HK-2 (cell line): ENCODE data around the gene TRDN.
"Not testable (repeated sequence)": the region's sequence is repeated elsewhere in the genome, so short reads cannot be mapped to it uniquely, and the experiment has no call there.

Source experiments
- DNase-seq: peaks from one replicate; pipeline ENCODE4 v3.0.0-alpha.2; 2018; ENCODE audit not compliant: unreplicated experiment

Gene TRDN

DNA sequence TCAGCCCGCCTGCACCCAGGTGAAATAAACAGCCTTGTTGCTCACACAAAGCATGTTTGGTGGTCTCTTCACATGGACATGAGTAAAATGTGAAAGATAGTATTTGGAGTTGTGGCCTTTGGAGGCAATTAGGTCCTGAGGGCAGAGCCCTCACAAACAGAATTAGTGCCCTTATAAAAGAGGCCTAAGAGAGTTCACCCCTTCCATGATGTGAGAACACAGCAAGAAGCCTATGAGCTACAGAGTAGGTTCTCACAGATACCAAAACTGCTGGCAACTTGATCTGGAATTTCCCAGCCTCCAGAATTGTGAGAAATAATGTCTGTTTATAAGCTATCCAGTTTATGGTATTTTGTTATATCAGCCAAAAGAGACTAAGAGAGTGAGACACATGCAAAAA is 74.5 kb downstream of the TRDN start:
- no peak for DNase-seq

DNA sequence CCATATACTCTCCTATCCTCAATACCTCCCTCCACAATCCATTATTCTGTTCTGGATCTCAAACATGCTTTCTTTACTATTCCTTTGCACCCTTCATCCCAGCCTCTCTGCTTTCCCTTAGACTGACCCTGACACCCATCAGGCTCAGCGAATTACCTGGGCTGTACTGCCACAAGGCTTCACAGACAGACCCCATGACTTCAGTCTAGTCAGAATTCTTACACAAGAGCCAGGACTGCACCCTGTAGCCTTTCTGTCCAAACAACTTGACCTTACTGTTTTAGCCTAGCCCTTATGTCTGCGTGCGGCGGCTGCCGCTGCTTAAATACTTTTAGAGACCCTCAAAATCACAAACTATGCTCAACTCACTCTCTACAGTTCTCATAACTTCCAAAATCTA is 76.9 kb downstream of the TRDN start:
- DNase-seq: not testable (repeated sequence)

DNA sequence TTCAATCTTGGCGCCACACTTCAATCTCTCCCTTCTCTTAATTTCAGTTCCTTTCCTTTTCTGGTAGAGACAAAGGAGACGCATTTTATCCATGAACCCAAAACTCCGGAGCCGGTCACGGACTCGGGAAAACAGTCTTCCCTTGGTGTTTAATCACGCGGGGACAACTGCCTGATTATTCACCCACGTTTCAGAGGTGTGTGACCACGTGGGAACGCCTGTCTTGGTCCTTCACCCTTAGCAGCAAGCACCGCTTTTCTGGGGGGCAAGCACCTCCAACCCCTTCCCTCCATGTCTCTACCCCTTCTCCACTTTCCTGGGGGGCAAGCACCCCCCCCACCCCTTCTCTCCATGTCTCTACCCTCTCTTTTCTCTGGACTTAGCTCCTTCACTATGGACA is 79.3 kb downstream of the TRDN start:
- not testable (repeated sequence) for DNase-seq

DNA sequence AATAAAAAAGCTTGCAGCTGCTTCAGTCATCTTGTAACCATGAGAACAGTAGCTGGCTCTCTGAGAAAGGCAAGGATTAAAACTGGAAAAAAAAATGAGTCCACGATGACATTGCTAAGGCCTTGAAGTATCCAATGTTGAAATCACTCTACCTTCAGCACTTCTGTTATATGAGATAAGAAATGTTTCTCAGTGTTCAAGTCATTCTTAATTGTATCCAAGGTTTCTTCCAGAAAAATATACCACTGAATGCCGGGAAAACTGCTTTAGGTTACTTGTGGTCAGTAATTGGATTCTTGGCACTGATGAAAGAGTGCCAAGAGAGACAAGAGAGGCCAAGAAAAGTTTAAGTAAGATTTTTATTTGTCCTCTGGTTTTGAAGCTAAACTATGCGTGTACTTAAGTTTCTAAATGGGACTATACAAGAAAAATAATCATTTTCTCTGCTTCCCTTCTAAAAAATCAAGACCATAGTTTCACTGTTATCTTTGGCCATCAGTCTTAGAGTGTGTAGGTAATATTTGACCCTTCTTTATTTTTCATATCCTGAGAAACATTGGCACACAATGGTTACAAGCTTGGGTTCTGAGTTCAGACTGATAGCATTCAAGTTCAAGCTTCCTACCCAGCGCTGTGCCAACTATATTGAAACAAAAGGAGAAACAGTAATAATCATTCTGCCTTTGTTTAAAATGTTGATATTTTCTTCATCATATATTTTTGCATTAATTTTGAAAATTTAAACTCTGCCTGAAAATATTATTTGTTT is 84.6 kb downstream of the TRDN start:
- DNase-seq: no peak

DNA sequence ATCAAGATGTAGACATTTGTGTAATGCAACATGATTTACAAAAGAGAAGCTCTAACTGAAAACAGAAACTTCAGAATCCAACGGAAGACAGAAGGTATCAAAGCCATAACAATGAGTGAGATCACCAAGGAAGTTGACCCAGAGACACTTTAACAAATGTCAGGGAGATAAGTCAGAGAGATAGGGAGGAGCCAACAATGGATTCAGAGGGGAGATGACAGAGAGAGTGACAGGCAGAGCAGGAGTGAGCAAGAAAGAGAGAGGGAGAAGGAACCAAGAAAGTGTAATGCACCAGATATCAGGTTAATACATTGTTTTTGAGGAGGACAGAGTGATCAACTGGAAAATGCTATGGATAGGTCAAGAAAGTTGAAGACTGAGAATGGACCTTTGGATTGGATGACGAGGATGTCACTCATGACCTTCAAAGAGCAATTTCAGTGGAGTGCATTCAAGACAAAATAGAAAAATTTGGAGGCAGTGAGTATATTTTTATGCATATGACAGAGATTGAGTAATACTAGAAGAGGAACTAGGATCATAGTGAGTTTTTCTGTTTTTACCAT is 86.6 kb downstream of the TRDN start:
- DNase-seq: no peak

DNA sequence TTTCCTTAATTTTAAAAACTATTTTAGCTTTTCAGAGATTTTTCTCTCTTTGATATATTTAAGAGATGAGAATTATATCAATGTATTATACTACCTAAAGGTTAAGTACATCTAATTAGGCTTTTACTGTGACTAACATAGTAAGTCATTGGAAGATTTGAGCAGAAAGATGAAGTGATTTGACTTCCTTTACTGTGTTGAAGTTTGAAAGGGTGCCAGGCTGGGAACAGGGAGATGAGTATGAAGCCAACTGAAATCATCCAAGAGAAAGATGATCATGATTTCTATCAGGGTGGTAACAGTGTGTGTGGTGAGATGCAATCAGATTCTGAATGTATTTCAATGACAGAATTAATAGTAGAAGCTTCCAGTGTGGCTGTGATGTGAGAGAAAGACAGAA is 87.3 kb downstream of the TRDN start:
- no peak for DNase-seq

DNA sequence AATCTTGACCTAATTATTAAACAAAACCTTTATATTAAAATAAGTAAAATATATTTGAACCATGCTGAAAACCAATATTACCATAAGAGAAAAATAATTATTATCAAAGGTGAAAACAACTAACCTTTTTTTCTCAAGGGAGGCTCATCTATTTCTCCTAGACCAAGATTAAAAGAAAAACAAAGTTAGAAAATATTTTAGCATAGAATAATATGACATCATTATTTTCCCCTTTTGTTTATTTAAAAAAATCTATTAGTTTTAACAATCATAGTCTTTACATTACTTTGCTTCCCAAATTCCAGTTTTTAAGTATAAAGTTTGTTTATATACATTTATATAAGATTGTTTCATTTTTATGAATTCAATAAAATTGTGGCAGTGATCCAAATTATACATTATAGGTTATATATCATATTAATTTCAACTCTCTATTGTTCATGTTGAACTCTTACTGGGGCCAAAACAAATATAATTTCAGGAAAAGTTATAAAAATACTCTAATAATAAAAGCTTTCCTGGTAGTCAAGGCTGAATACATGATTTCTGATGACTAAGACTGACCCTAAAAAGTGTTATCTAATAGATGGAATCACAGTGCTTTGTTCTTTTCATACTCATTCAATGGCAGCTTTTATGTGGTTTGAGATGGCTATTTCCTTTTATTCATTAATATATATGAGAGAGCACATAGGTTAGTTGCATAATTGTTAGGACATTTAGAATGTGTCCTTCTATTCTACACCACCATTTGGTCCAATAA is 89.4 kb downstream of the TRDN start:
- no peak for DNase-seq

DNA sequence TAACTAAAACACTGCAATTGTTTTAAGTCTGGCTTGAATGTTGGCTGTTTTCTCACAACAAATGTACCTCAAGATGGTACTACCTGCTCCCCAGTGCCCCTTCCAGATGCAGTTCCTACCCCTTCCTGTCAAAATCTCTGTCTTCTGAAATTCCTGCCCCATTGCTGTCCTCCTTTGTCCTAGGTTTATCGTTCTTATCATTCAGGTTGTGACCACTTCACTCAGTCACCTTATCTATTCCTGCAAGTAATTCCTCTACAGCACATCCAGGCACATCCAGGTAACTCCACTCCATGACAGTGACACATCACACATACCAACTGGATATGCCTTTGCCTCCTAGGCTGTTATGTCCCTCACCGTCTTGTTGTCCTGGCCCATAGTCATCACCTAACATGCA is 90.2 kb downstream of the TRDN start:
- no peak for DNase-seq

DNA sequence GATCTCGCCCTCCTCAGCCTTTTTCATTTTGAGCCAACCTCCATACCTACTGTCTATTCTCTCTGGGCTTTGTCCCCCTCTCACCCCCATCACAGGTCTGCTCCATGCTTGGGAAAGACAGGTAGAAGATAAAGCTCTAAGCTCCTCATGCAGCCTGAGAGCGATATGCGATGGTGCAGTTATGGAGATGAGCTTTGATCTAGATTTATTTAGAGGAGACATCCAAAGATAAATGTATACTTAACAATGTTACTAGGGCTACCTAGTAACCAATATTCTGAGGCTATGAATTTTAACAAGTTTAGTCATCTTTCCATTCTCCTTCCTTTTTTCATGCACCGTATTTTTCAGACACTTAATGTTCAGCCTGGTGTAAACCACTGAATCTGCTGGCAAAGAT is 95.3 kb downstream of the TRDN start:
- DNase-seq: no peak

DNA sequence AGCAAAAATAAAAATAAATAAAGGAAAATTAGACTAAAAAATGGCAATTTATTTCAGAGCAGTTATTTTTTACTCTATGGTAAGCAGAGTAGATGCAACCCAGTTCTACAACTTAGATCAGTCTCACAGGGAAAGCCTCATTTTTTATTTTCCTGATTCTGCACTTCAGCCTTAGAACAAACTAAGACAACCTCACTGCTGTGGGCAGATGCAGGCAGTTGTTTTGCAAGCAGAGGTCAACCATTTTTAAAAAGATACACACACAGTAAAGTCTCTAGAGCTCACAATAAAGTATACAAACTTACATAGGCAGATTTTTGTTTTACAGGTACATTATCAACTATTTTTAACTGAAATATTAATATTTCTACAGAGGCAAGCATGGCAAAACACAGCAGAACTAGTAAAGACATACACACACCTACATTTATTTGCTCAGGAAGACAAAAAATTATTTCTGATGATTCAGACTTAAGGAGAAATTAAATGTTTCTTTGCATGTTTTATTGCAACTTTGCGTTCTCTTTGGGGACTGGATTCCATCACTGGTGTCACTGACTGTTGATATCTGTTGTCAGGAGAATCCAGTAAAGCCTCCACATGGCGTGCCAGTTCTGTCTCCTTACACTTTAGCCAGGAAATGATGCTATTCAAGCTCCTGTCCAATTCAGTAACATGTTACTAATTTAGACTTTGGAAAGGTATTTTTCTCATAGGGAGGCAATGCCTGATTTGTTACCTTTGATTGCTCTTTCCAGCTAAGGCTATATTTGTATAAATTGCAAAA is 102.7 kb downstream of the TRDN start:
- DNase-seq: no peak

DNA sequence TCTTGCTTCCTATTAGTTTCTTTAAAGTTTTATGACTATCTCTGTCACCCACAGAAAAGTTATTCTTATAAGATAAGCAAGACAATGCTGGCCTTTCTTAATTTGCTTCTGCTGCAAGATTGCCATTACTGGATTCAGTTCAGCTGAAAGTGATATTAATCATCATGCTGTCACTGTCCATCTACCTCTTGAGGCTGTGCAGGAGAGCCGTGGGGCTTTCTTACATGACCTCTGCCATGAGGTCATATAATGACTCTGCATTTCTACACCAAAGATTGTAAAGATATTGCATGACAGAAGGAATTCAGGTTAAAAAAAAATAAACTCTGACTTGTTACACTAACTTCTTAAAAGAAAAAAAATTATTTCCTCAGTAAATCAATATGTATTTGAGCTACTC is 106.9 kb downstream of the TRDN start:
- peak; percentile 21 for DNase-seq

DNA sequence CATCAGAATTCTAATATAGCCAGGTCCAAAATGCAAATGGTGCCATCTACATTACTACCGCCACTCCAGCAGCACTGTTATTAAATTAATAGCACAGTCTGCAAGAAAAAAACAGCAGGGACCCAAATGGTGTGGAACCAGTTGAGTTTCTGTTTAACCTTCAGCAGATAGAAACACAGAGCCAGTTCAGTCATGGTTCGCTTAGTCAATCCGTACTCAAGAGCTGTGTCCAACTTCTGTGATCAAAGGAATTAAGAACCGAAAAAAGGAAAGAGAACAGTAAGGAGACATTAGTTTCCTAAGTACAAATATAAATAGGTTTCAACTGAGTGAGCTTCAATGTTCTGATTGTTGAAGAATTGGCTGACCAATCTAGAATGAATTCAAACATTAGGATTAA is 107.7 kb downstream of the TRDN start:
- DNase-seq: no peak

DNA sequence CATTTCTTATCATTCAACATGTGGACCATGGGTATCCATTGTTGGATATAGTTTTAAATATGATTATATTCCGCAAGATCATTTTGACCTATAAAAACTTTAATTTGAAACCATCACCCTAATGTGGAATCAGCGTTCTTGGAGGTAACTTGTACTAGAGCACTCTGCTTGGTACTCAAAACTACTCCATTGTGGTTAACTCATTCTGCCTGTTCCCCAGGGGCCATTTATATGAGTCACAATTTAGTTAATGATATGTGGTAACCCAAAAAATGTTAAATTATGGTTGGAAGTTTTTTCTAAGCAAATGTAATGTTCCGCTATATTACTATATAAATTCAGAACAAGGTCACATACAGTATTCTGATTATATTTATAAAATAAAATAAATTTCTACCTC is 109.3 kb downstream of the TRDN start:
- no peak for DNase-seq

DNA sequence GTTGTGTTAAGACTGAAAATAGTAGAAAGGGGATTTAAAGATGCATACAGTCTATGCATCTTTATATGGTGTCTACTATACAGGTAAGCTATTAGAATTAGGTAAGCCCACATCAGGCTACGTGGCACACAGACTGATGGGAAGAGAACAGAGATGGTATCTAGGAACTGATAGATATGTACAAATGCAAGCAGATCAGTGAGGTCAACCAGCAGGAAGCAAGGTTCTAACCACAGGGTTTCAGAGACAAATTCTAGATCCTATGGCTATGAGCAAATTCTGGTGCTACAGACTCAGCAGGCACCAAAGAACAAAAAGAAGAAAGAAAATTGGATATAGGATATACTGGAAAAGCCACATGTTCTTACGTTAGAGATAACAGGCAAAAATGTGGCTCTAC is 110.6 kb downstream of the TRDN start:
- DNase-seq: no peak

DNA sequence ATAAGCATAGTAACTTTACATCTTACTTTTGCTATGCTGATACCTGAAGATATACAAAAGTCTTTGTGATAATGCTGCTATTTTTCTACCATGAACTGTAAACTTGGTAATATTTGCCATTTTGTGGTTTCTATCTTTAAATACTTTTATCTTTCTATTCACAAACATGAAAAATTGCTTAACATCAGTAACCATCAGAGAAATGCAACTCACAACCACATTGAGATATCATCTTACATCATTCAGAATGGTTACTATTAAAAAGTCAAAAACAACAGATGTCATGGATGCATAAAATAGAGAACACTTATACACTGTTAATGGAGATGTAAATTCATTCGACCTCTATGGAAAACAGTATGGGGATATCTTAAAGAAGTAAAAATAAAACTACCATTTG is 112.0 kb downstream of the TRDN start:
- no peak for DNase-seq

DNA sequence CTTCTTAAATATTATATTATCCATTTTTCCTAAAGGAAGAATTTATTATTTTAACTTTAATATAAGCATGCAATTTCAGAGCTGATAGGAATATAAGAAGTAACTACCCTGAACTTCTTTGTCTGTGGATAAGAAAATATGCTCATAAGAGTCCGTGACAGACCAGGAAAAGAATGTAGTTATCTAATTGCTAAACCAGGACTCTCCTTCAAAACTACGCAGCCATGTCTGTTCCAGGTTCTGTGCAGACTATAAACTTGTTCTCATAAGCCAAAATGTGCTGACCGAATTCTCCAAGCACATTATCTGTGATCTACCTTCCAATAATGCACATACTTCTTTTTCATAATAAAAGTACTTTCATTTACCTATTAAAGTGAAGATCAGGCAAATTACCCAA is 116.5 kb downstream of the TRDN start:
- DNase-seq: no peak

DNA sequence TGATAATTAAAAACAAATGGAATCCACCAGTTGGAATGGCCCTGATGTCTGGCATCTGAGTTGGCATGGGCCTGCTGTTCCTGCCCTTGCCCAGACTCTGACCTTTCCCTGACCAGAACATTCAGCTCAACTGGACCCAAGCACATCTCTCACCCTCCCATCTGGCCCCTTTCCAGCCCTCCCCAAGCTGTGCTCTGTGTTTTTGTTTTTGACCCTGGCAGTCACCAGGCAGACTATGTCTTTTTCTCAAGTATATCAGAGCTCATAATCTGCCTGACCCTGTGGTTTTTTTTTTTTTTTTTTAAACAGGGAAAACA is 117.6 kb downstream of the TRDN start:
- DNase-seq: no peak

DNA sequence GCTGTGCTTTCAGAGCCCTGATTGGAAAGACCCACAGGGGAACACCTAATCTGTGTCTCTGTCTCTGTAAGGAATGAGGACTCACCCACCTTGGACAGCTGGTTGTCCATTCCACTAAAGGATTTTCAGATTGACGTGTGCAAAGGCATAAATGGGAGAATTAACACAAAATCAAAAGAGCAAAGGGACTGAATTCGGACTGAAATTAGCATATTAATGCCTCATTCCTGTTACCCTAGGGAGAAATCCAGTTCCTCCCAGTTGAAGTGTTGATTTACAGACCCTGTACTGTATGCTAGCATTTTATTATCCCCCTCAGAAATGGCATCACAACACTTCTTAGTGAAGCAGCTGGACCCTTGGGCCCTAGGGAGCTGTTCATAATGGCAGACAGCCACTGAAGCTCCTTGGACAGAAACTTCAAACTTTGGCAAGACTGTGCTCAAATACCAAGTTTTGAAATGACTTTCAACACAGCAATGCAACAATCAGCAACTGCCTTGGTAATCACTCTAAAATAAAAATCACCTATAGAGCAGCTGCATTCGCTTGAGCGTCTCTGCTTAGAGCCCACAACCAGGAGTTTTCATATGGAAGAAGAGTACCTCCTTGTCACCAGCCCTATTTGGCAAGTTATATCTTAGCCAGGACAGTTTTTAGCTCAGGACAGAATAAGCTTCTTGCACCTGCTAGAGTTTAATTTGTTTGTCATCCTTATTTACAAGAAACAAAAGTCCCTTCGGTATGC is 118.1 kb downstream of the TRDN start:
- no peak for DNase-seq

DNA sequence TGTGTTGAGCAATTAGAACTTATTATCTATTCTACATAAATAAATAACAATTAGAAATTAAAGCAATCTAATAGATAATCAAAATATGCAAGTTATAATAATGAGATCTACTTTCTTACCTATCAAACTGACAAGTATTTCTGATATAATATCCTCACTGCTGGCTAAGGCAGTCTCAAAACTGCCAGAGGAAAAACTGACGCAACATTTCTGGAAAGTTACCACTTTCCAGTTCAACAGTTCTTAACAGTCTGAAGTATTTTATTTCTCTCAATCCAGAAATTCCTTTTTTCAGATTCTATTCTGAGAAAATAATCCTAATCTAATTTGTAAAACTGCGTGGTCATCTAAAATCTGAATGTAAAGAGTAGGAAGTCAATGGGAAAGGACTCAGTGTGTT is 121.0 kb downstream of the TRDN start:
- no peak for DNase-seq

DNA sequence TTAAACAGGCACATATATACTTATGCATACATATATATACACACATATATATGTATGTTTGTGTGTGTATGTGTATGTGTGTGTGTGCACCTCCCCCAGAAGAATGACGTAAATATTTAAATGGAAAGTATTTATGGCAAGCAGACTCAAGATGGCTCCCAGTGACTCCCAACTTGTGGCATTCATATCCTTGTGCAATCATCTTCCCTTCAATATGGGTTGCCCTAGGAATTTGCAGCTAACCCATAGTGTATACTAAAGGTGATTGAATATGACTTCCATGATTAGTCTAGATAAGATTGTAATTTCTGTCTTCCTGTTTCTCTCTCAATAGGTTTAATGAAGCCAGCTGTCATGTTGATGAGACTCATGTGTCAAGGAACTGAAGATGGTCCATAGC is 127.6 kb downstream of the TRDN start:
- DNase-seq: no peak

DNA sequence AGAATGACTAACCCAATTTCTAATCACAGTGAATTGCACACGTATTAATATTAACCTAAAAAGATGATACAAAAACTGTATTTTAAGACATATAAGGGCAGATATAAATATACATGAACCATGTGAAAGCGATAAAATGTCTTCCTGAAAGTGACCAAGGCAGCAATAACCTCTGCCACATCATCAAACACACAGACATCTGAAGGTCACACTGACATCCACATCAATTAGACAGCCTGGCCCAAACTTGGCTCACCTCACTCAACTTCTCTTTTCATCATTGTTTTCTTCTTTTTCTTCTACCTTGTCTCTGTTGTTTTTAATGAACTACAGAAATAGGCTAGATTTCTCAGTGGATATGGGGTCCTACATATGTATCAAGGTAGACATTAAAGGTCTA is 128.5 kb downstream of the TRDN start:
- DNase-seq: no peak

DNA sequence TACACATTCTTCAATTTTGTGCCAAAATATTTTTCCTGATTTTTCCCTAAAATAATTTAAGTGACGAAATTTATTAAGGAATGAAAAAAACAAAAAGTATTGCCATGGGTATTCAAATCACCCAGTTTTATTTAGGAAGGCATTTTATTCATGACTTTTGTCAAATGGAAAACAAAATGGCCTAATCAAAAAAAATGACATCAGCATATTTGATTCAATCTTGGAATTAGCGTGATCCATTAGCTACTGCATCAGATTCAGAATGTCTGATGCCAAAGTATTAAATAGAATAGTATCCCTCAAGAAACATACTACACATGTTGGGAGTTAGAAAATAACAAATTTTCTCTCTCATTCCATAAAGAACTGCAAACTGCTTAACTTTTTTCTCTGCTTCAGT is 129.2 kb downstream of the TRDN start:
- no peak for DNase-seq
